Lower leg skin (tissue), 3 donors: ENCODE measurements around the gene SERPINA1.

Experiments
- CTCF ChIP-seq, 3 donors: fragments of 450-650 bp; IDR thresholded peaks; one replicate each; pipeline ENCODE4 v1.5.1; 2016; ENCODE audit warnings: antibody characterized with exemption in 3 of 3, mild to moderate bottlenecking in 3 of 3, moderate library complexity in 2 of 3
- POLR2A ChIP-seq, 2 donors: fragments of 450-650 bp; IDR thresholded peaks; one replicate each; pipeline ENCODE4 v1.6.1; 2016 to 2017; ENCODE audit warnings: antibody characterized with exemption in 2 of 2, mild to moderate bottlenecking in 1 of 2, moderate library complexity in 1 of 2

- no peak for TF ChIP-seq CTCF (IDR thresholded peaks at IDR 0.05)
- no peak for TF ChIP-seq POLR2A (IDR thresholded peaks at IDR 0.05)
Measured at GRCh38 chr14:94395888-94396574, 7.6 kb upstream of the SERPINA1 start.
